ENCODE results near the gene MFSD2B.

MFSD2B gene

DNA sequence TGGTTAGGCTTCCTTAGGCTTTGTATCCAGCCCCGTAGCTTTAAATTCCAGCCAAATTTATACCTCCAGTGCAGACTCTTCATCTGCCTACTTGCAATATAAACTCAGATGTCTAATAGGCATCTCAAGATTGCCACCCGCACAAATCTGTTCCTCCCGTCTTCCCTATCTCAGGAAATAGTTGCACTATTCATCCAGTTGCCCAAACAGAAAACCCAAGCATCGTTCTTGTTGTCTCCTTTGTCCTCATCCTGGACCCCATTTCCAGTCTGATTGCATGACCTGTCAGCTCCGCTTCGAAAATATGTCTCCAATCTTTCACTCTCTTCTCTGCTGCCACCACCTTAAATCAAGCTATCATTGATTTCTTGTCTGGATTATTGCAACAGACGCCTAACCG lies 41.9 kb downstream of the MFSD2B start:
- no peak for DNase-seq

DNA sequence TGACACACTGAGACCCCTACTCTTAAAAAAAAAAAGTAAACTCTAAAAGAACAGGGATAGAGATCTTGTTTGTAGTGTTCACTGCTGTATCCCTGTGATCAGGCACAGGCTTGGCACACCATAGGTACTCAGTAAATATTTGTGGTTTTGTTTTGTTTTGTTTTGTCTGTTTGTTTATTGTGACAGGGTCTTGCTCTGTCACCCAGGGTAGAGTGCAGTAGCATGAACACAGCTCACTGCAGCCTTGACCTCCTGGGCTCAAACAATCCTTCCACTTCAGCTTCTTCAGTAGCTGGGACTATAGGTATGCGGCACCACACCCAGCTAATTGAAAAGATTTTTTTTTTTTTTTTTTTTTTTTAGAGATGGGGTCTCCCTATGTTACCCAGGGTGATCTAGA lies 43.1 kb downstream of the MFSD2B start:
- no peak for DNase-seq

DNA sequence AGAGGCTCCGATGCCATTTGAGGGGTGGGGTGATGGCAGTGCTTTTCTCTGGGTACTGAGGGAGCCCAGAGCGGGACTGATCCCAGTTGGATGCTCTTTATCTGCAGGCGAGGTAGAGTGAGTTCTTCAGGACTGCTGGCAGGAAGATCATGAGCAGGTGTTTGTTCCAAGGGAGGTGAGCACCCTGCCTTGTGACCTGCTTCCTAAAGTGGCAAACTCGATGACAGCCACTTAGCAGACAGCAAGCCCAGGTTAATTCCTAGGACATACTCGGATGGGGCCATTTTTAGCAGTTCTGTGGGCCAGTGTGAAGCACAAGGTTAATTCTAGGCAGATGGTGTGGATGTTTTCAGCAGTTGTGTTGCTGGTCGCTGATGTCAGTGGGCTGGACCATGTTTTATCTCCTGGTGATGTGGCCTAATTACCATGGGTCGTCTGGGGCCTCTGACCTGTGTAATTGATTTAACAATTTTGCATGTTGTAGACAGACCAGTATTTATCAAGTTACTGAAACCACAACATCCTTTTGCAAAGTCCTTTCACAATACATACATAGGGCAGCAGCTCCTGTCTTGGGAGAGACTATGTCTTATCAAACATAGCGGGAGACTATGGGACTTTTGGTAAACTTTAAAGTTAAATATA lies 44.6 kb downstream of the MFSD2B start:
- no peak for DNase-seq

DNA sequence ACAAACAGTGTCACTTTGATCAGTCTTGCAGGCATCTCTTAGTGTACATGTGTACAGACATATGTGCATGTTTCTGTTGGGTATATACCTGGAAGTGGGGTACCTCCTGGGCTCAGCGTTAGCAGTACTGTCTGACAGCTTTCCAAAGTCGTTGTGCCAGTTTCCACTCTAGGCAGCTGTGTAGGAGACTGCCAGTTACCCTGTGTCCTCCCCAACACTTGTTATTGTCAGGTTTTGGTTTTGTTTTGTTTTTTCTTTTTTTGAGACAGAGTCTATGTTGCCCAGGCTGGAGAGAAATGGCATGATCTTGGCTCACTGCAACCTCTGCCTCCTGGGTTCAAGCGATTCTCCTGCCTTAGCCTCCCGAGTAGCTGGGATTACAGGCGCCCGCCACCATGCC lies 45.9 kb downstream of the MFSD2B start:
- no peak for DNase-seq

DNA sequence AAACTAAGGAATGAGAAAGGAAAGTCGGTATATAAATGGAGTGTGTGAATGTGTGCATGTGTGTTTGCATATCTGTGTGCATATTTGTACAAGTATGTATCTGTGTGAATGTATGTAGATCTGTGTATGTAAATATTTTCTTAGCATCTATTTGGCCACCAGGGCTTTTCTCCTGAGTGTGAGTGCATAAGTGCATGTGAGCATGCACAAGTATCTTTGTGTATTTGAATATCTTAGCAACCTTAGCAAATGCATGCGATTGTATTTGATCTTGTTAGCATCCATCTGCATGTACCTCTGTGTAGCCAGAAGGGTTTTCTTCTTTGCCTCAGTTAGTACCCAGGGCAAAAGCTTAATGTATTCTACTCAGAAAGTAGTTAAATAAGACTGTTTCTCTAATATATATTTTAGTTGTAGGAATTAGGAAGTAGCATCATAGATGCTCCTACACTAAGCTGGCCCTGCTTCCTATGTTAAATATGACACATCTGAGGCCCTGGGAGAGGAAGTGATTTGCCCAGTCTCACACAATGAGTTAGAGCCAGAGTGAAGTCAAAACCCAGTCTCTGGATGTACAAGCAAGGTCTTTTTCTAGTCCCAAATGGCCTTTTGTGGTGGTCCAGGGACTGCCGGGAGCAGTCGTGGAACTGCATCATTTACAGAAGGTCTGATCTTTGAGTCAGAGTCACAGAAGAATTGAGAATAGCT lies 48.8 kb downstream of the MFSD2B start:
- DNase-seq = no peak

DNA sequence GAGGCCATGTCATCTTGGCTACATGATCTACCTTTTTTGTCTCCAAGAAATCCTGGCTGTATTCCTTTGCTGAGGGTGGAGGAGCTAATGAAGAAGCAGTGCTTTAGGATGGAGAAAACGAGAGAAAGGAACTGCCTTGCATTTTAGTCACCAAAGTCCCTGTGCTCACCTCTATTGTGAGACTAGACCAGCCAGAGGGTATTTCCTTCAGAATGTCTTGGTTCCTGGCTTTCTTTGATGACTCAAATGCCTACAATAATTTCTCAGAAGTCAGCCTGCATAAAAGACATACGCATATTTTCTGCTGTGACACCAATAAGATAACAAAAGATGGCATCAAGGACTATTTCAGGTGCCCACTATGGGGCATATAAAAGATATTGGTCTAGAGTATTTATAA lies 55.5 kb downstream of the MFSD2B start:
- DNase-seq = no peak

DNA sequence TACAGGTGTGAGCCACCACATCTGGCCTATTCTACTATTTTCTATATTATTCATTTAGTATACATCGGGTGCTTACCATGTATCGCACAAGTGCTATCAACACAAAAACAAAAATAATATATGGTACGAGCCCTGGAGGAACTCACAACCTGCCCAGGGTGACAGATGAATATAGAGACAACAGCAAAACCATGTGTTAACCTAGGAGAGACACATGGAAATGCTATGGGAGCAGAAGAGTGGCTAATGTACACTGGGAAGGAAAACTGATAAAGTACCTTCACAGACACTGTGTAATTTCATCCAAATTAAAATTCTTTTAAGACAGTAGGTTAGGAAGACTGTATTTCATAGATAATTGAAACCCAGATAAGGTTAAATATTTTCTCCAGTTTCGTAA lies 62.4 kb downstream of the MFSD2B start:
- no peak for DNase-seq

DNA sequence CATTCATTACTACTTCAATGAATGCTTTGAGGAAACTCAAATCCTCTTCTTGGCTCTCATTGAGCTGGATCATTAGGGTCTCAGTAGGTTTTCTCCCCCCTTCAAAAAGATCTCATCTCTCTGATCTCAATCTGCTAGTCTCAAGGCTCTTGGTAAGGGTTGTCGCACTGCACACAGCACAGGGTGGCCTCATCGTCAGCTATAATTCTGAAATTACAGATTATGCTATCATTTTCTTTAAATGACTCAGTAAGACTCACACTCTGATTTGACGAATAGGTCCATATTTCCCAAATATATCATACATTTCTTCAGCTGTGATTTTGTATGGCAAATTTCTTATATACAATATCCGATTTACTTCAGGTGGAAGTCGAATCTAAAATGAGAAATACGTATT lies 63.9 kb downstream of the MFSD2B start:
- no peak for DNase-seq

DNA sequence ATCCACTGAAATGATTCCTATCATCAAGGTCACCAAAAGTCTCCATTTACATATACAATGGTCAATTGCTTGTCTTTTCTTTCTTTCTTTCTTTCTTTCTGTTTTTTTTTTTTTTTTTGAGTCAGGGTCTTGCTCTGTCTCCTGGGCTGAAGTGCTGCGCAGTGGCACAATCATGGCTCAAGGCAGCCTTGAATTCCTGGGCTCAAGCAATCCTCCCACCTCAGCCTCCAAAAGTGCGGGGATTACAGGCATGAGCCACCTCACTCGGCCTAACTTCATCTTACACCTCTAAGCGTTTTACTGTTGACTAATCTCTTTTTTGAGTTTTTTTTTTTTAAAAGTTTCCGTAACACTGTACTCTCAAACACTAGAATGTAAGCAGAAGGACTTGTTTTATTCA lies 65.4 kb downstream of the MFSD2B start:
- DNase-seq = no peak
